HepG2 (cell line): Measurements from ENCODE around the gene RBP7. TPM values are rescaled to one million over a fixed set of nuclear protein-coding genes. Genes with fewer than 3 reads are reported as not detected.

Experiments
- ATF7-NPFF ChIP-seq: sonication (generic); formaldehyde crosslinking; IDR thresholded peaks from 2 replicates; pipeline ENCODE4 v1.8.1; 2023; ENCODE audit warnings: mild to moderate bottlenecking, low read depth, missing genetic modification reagents, moderate library complexity
- MATR3 ChIP-seq: sonication (generic); formaldehyde crosslinking; IDR thresholded peaks from 2 replicates; pipeline ENCODE4 v1.4.0; 2020; ENCODE audit warnings: missing genetic modification reagents
- MED13 ChIP-seq: sonication (generic); formaldehyde crosslinking; IDR thresholded peaks from 2 replicates; pipeline ENCODE4 v1.5.0; 2020; ENCODE audit warnings: missing genetic modification reagents
- MZF1 ChIP-seq: sonication (generic); formaldehyde crosslinking; IDR thresholded peaks from 2 replicates; pipeline ENCODE4 v1.8.1; 2023; ENCODE audit warnings: mild to moderate bottlenecking, missing genetic modification reagents, borderline replicate concordance
- SRSF9 ChIP-seq: fragments of 200-400 bp; formaldehyde crosslinking; IDR thresholded peaks from 2 replicates; pipeline ENCODE4 v1.6.1; 2018; ENCODE audit warnings: borderline replicate concordance, mild to moderate bottlenecking, low read depth, low read length; ENCODE audit not compliant: insufficient read depth, poor library complexity, severe bottlenecking
- ZNF468 ChIP-seq: sonication (generic); formaldehyde crosslinking; IDR thresholded peaks from 2 replicates; pipeline ENCODE4 v1.8.0; 2022; ENCODE audit warnings: mild to moderate bottlenecking, moderate library complexity, missing genetic modification reagents
- ZNF546 ChIP-seq: sonication (generic); formaldehyde crosslinking; conservative IDR thresholded peaks from 2 replicates; pipeline ENCODE4 v1.8.1; 2023; ENCODE audit warnings: mild to moderate bottlenecking, missing genetic modification reagents
- ZNF570 ChIP-seq: sonication (generic); formaldehyde crosslinking; IDR thresholded peaks from 2 replicates; pipeline ENCODE4 v1.4.0; 2020; ENCODE audit warnings: mild to moderate bottlenecking, missing genetic modification reagents, borderline replicate concordance
- ZNF589 ChIP-seq: sonication (generic); formaldehyde crosslinking; conservative IDR thresholded peaks from 2 replicates; pipeline ENCODE4 v1.8.0; 2022; ENCODE audit warnings: mild to moderate bottlenecking, moderate library complexity, missing genetic modification reagents
- ZSCAN21 ChIP-seq: sonication (generic); formaldehyde crosslinking; IDR thresholded peaks from 2 replicates; pipeline ENCODE4 v1.8.0; 2022; ENCODE audit warnings: mild to moderate bottlenecking, missing genetic modification reagents, moderate library complexity, borderline replicate concordance
- polyA plus RNA-seq, 8 experiments: library from polyadenylated mRNA; depleted of rRNA in 3 of 8; stranded (reverse) in 7 of 8; unstranded in 1 of 8; fragments of >200 nt; fragmentation: Illumina TruSeq in 4 of 8; extraction: Trizol in 4 of 8; gene quantifications; 2 replicates each; pipeline versions ENCODE4 v1.2.1 to v1.2.3, GENCODE V29; 2011 to 2016; ENCODE audit warnings: low read depth in 4 of 8, missing spikeins in 1 of 8, mixed read lengths in 1 of 8; ENCODE audit not compliant: insufficient read depth in 1 of 8
- total RNA-seq, 5 experiments: library from RNA; depleted of rRNA; stranded (reverse); fragments of >200 nt; fragmentation: Illumina TruSeq; extraction: Trizol; gene quantifications; 2 replicates each; pipeline ENCODE4 v1.2.3, GENCODE V29; 2016; ENCODE audit warnings: low read depth in 1 of 5
- TF ChIP-seq, protein P1 (sequence below): sonication (generic); formaldehyde crosslinking; IDR thresholded peaks from 2 replicates; pipeline ENCODE4 v1.5.1; 2020; ENCODE audit warnings: mild to moderate bottlenecking, missing genetic modification reagents, borderline replicate concordance
- TF ChIP-seq, protein P2 (sequence below): IDR thresholded peaks from 2 replicates; pipeline ENCODE4 v1.6.1; 2016; ENCODE audit warnings: missing biosample characterization, missing genetic modification reagents, low read depth
- TF ChIP-seq, protein P3 (sequence below): sonication (generic); formaldehyde crosslinking; conservative IDR thresholded peaks from 2 replicates; pipeline ENCODE4 v1.8.0; 2022; ENCODE audit warnings: missing genetic modification reagents
- TF ChIP-seq, protein P4 (sequence below): sonication (generic); formaldehyde crosslinking; conservative IDR thresholded peaks from 2 replicates; pipeline ENCODE4 v1.4.0; 2020; ENCODE audit warnings: missing genetic modification reagents
- TF ChIP-seq, protein P5 (sequence below): sonication (generic); formaldehyde crosslinking; IDR thresholded peaks from 2 replicates; pipeline ENCODE4 v1.4.0; 2020; ENCODE audit warnings: mild to moderate bottlenecking, low read depth, missing genetic modification reagents
- TF ChIP-seq, protein P6 (sequence below): sonication (generic); formaldehyde crosslinking; IDR thresholded peaks from 2 replicates; pipeline ENCODE4 v1.5.0; 2020; ENCODE audit warnings: mild to moderate bottlenecking, missing genetic modification reagents, moderate library complexity

The RBP7 gene
- total and polyA plus RNA-seq, 2 of the 13 experiments (the other 11 are each of a cell fraction or from before 2014, with no cell fraction given) = 1.6 to 2.0 TPM

DNA sequence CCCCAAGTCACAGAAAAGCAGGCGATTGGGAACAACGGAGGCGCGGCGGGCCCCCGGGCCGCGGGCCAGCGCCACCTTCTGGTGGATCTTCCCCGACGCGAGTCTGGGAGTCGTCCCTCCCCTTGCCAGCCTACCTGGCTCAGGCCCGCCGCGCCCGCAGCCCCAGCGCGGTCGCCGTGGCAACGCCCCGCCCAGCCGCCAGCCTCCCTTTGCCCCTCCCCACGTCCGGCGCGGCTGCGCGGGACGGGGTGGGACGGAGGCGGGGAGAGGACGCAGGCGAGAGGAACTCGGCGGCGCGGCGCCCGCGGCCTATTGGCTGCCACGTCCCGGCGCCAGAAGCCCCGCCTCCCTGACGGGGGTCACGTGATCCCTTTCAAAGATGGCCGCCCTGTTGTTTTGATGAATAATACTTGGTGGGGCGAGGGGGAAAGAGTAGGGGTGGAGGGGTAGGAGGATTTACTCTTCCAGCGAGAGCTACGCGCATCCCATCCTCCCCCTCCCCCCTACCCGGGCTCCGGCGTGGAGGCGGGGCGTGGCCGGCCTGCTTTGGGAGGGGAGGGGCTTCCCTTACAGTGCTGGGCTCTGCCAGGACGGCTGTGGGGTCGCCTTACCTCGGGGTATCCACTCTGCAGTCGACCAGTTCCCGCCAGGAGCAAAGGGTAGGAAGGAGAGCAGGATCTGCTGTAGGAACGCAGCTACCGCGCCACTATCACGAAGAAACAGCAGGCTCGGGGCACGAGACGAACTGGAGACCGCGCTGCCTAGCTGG is 35.7 kb downstream of the RBP7 start, which contains the start of gene UBE4B (continued):
- TF ChIP-seq, protein P1, sequence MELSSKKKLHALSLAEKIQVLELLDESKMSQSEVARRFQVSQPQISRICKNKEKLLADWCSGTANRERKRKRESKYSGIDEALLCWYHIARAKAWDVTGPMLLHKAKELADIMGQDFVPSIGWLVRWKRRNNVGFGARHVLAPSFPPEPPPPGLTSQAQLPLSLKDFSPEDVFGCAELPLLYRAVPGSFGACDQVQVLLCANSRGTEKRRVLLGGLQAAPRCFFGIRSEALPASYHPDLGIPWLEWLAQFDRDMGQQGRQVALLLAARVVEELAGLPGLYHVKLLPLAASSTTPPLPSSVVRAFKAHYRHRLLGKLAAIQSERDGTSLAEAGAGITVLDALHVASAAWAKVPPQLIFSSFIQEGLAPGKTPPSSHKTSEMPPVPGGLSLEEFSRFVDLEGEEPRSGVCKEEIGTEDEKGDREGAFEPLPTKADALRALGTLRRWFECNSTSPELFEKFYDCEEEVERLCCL (CRISPR knock-in tag) = no peak
- TF ChIP-seq ATF7-NPFF = no peak; the same call in 1 of the 2 replicates
- TF ChIP-seq ZNF570 = no peak
- TF ChIP-seq MED13 (CRISPR knock-in tag) = no peak
- TF ChIP-seq SRSF9 = no peak
- TF ChIP-seq, protein P2, sequence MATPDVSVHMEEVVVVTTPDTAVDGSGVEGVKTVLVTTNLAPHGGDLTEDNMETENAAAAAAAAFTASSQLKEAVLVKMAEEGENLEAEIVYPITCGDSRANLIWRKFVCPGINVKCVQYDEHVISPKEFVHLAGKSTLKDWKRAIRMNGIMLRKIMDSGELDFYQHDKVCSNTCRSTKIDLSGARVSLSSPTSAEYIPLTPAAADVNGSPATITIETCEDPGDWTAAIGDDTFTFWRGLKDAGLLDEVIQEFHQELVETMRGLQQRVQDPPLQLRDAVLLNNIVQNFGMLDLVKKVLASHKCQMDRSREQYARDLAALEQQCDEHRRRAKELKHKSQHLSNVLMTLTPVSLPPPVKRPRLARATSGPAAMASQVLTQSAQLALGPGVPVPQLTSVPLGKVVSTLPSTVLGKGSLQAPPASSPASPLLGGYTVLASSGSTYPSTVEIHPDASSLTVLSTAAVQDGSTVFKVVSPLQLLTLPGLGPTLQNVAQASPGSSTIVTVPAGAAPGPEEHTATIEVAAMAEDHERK = peak; percentile 66
- TF ChIP-seq MZF1 = no peak
- no peak; the same call in 1 of the 2 replicates for TF ChIP-seq ZSCAN21
- no peak for TF ChIP-seq ZNF589 (CRISPR knock-in tag)
- no peak for TF ChIP-seq ZNF468 (CRISPR knock-in tag)
- TF ChIP-seq, protein P3, sequence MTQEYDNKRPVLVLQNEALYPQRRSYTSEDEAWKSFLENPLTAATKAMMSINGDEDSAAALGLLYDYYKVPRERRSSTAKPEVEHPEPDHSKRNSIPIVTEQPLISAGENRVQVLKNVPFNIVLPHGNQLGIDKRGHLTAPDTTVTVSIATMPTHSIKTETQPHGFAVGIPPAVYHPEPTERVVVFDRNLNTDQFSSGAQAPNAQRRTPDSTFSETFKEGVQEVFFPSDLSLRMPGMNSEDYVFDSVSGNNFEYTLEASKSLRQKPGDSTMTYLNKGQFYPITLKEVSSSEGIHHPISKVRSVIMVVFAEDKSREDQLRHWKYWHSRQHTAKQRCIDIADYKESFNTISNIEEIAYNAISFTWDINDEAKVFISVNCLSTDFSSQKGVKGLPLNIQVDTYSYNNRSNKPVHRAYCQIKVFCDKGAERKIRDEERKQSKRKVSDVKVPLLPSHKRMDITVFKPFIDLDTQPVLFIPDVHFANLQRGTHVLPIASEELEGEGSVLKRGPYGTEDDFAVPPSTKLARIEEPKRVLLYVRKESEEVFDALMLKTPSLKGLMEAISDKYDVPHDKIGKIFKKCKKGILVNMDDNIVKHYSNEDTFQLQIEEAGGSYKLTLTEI (CRISPR knock-in tag) = no peak
- no peak for TF ChIP-seq ZNF546 (CRISPR knock-in tag)
- TF ChIP-seq, protein P4, sequence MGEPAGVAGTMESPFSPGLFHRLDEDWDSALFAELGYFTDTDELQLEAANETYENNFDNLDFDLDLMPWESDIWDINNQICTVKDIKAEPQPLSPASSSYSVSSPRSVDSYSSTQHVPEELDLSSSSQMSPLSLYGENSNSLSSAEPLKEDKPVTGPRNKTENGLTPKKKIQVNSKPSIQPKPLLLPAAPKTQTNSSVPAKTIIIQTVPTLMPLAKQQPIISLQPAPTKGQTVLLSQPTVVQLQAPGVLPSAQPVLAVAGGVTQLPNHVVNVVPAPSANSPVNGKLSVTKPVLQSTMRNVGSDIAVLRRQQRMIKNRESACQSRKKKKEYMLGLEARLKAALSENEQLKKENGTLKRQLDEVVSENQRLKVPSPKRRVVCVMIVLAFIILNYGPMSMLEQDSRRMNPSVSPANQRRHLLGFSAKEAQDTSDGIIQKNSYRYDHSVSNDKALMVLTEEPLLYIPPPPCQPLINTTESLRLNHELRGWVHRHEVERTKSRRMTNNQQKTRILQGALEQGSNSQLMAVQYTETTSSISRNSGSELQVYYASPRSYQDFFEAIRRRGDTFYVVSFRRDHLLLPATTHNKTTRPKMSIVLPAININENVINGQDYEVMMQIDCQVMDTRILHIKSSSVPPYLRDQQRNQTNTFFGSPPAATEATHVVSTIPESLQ (CRISPR knock-in tag) = no peak
- no peak for TF ChIP-seq MATR3 (CRISPR knock-in tag)
- TF ChIP-seq, protein P5, sequence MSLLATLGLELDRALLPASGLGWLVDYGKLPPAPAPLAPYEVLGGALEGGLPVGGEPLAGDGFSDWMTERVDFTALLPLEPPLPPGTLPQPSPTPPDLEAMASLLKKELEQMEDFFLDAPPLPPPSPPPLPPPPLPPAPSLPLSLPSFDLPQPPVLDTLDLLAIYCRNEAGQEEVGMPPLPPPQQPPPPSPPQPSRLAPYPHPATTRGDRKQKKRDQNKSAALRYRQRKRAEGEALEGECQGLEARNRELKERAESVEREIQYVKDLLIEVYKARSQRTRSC (CRISPR knock-in tag) = no peak
- TF ChIP-seq, protein P6, sequence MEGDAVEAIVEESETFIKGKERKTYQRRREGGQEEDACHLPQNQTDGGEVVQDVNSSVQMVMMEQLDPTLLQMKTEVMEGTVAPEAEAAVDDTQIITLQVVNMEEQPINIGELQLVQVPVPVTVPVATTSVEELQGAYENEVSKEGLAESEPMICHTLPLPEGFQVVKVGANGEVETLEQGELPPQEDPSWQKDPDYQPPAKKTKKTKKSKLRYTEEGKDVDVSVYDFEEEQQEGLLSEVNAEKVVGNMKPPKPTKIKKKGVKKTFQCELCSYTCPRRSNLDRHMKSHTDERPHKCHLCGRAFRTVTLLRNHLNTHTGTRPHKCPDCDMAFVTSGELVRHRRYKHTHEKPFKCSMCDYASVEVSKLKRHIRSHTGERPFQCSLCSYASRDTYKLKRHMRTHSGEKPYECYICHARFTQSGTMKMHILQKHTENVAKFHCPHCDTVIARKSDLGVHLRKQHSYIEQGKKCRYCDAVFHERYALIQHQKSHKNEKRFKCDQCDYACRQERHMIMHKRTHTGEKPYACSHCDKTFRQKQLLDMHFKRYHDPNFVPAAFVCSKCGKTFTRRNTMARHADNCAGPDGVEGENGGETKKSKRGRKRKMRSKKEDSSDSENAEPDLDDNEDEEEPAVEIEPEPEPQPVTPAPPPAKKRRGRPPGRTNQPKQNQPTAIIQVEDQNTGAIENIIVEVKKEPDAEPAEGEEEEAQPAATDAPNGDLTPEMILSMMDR = peak; percentile 93
